Measurements from ENCODE around the gene OR2V2.

The OR2V2 gene

GRCh38 chr5:181187500-181188213 lies 40.3 kb downstream of the OR2V2 start:
- TF ChIP-seq, protein P1, sequence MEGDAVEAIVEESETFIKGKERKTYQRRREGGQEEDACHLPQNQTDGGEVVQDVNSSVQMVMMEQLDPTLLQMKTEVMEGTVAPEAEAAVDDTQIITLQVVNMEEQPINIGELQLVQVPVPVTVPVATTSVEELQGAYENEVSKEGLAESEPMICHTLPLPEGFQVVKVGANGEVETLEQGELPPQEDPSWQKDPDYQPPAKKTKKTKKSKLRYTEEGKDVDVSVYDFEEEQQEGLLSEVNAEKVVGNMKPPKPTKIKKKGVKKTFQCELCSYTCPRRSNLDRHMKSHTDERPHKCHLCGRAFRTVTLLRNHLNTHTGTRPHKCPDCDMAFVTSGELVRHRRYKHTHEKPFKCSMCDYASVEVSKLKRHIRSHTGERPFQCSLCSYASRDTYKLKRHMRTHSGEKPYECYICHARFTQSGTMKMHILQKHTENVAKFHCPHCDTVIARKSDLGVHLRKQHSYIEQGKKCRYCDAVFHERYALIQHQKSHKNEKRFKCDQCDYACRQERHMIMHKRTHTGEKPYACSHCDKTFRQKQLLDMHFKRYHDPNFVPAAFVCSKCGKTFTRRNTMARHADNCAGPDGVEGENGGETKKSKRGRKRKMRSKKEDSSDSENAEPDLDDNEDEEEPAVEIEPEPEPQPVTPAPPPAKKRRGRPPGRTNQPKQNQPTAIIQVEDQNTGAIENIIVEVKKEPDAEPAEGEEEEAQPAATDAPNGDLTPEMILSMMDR (IDR thresholded peaks at IDR 0.05), result no peak
- peak; percentile 87 for DNase-seq (ENCODE audit: low spot score)
- Histone ChIP-seq H3K4me3 (peak overlapping the region; percentile 90), H3K27ac (peak overlapping the region; percentile 73 to 97)

DNA sequence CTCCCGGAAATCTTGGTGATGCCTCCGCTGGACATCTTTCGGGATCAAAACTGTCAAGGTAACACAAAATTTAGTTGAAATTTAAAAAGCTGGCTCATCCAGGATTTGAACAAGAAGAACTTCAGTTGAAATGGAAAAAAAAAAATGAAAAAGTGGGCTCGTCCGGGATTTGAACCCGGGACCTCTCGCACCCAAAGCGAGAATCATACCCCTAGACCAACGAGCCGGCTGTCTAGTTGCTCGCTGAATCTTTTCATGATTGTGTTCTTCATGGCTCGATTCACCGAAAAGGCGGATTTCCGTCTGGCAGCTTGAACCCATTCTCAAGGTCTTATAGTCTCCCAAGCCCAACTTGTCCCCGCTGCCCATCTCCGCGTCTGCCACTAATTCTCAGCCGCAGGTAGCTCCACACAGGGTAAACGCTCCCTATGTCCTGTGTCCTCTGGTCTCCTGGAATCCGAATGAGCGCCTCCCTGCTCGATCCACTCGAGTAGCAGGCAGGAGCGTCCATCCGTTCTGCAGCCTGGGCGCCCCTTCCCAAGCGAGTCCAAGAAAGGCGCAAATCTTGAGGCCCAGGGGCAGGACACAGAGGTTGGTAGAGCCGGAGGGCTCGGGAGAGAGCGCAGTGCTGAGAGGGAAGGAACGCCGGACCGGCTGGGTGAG lies 41.4 kb downstream of the OR2V2 start:
- TF ChIP-seq, protein P1 (IDR thresholded peaks at IDR 0.05), result no peak
- peak overlapping the region; percentile 73 to 97 for H3K27ac ChIP-seq
- peak overlapping the region; percentile 90 for H3K4me3 ChIP-seq
- peak; percentile 89 for DNase-seq (ENCODE audit: low spot score)

- no peak for DNase-seq (ENCODE audit: low spot score)
- Histone ChIP-seq H3K27ac (peak overlapping the region; percentile 88 to 97), H3K4me3 (peak overlapping the region; percentile 90)
- TF ChIP-seq, protein P1 (IDR thresholded peaks at IDR 0.05), result no peak
Observed at GRCh38 chr5:181189363-181189961, 42.1 kb downstream of the OR2V2 start.

GRCh38 chr5:181189962-181190710 lies 42.8 kb downstream of the OR2V2 start:
- DNase-seq (ENCODE audit: low spot score), result no peak
- Histone ChIP-seq H3K4me3 (peak overlapping the region; percentile 90), H3K27ac (peak overlapping the region; percentile 88 to 97)
- TF ChIP-seq, protein P1 (IDR thresholded peaks at IDR 0.05), result no peak

DNA sequence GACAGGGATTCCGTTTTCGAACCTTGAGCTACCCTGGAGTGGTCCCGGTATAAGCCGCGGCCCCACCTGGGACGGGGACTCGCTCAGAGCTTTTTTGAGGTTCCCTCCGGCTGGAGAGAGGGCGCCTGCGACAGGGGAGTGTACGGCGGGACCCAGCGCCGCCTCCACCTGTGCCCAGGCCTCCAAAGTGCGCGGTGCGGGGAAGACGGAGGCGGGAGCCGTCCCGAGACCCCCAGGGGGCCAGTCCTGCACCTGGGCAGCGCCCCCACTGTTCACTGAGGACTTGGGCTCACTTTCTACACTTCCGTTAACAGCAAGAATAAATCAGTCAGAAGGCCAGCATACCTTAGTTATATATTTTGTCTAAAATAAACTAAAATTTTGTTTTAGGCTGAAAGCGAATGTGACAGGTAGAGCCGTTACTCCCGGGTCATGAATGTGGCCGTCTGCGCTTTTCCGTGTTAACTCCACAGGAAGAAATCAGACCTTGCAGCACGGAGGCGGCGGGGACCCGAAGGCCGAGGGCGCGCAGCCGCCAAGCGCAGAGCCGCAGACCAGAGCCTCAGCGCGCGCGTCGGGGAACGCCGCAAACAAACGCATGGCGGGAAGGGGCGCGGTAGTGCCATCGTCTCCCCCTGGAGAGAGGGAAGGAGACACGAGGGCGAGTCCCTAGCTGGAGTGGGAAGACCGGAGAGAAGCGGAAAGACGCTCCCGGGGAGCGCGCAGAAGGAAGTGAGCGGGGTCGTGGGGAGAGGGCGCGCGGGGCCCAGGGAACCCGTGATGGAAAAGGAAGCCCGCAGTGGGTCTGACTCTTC lies 43.5 kb downstream of the OR2V2 start:
- Histone ChIP-seq H3K4me3 (peak overlapping the region; percentile 90), H3K27ac (peak overlapping the region; percentile 88 to 97)
- TF ChIP-seq, protein P1 (IDR thresholded peaks at IDR 0.05), result no peak
- DNase-seq (ENCODE audit: low spot score), result no peak
